Stimulated activated CD8-positive, alpha-beta memory T cell treated with anti-CD3 and anti-CD28 coated beads, Interleukin-12 subunit alpha, Interleukin-12 subunit beta, amount 100 ng/mL, for 24 hours (primary cell): ENCODE measurements around the gene PITPNM1.
A peak's percentile ranks its signal among the peaks of the same experiment; 100 is the strongest.
"Not testable (repeated sequence)": the region's sequence is repeated elsewhere in the genome, so short reads cannot be mapped to it uniquely, and the experiment has no call there.

Experiments
- DNase-seq: peaks from one replicate; pipeline ENCODE4 v3.0.0-alpha.2; 2020; ENCODE audit errors: extremely low read depth

PITPNM1 gene

DNA sequence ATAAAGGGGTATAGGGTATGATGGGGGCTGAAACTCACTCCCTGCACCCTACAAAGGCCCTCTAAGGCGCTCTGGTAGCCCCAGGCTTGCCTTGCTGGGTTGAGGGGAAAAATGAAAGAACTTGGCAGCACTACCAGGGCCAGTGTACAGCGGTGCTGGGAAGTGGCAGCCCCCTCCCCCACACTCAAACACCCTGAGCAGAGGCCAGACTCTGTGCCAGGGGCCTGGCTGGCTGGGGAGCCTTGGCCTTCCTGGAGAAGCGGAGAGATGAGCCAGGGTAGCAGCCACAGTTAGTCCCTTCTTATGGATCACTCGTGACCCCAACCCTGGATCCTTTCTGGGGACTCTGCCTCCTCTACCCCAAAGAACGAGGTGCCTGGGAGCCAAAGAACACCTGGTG lies 38.8 kb downstream of the PITPNM1 start:
- DNase-seq: no peak

DNA sequence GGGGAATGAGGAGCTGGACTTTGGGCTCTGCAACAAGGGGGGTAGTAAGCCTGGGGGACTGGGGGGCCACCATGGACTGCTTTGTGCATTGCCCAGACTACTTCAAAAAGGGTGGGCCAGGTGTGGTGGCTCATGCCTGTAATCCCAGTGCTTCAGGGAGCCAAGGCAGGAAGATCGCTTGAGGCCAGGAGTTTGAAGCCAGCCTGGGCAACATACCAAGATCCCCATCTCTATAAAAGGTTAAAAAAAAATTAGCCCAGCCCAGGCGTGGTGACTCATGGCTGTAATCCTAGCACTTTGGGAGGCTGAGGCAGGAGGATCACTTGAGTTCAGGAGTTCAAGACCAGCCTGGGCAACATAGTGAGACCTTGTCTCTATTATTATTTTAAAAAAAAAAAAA lies 39.6 kb downstream of the PITPNM1 start:
- not testable (repeated sequence) for DNase-seq

DNA sequence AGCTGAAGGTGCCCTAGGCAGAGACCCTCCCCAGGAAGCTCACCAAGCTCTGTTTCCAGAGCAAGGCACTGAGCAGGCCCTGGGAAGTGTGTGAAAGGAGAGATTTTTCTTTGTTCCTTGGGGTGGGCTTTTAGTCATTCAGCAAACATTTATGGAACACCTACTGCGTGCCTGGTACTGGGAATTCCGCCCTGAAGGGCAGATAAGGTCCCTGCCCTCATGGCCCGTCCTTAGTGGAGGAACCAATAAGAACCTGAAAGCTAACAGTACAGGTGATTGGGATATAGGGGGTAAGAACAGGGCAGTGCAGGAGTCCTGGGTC lies 40.0 kb downstream of the PITPNM1 start:
- no peak for DNase-seq

DNA sequence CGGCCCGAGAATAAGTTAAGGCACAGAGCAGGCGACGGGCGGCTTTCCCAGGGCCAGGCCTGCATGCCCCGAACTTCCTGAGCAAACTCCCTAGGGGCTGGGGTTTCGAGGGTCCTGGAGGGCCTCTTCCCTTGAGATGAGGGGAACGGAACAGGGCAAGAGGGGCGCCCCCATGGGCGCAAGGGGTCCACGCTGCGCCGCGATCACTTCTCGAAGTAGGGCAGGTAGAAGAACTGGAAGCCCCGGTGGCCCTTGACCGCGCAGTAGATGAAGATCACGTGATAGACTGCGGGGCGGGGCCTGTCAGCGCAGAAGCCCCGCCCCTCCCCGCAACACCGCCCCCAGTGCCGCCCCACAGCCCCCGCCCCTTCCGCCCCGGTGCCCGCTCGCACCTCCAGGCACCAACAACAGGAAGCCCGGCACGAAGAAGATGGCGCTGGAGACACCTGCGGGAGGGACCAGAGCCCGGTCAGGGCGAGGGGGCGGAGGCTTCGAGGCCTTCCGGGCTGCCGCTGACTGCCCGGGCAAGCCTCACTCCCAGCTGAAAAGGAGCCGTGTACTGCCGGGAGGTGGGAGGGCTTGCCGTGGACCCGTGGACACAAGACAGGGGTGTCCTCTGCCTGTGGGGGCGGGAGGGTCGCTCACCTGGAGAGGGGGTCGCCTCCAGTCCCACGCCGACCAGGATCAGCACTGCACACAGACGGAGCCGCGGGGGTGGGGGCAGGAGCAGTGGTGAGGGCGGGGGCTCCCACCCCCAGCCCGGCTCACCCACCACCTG lies 40.6 kb downstream of the PITPNM1 start:
- DNase-seq: peak; percentile 84

DNA sequence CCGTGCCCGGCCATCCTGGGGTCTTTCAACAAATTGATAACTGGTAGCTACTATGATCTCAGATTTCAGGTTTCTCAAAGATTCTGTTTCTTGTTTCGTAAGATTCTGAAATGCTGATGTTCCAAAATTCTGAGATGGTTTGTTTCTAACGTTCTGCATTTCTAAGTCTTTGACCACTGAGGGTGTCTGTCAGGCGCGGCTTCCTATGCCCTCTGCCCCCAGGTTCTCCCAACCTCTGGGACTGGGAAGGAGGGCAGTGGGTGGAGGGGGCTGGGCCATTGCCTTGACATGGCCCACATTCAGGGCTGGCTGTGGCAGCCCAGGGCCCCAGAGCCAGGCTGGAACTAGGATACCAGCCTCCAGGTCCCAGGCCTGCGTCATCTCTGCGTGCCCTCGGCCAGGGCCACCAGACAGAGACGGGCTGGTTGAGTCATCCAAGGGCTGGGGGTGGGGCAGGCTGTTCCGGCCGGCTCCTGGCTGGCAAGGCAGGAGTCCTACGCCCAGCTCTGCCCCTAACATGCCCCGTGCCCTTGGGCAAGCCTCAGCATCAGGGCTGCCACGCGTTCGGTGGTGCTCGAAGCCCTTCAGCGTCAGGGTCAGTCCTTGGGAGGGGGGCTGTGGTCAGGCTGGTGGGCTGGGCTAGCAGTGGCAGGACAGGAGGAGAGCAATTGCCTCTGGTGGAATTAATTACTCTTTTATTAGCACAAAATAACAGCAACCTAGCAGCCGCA lies 41.3 kb downstream of the PITPNM1 start:
- DNase-seq: no peak

DNA sequence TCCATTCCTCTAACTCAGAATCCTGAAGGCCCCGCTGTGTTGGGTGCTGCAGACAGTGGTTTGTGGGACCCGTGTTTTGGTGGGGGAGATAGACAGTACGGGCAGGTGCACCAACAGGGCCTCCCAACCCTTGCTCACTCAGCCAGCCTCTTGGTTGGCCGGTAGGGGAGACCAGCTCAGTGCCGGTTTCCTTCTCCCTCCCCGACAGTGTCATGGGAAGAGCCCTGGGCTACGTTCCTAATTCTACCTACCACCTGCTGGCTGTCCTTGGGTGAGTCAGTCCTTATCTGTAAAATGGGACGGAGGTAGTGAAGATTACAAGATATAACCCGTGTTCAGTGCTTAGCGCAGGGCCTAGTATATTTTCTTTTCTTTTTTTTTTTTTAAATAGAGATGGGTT lies 42.0 kb downstream of the PITPNM1 start:
- DNase-seq: no peak

DNA sequence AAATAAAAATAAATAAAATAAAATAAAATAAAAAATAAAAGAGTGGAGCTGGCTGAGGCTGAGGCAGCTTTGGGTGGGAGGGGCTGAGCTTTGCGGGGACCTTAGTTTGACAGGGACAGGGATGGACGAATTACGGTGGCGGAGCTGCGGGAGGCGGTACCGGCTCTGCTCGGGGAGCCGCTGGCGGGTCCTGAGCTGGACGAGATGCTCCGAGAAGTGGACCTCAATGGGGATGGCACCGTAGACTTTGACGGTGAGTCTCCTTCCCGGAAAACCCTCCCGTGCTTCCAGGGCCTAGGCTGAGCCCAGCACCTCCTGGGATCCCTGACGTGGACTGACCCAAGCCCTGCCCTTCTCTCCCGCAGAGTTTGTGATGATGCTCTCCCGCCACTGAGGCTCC lies 46.9 kb downstream of the PITPNM1 start:
- DNase-seq: no peak

DNA sequence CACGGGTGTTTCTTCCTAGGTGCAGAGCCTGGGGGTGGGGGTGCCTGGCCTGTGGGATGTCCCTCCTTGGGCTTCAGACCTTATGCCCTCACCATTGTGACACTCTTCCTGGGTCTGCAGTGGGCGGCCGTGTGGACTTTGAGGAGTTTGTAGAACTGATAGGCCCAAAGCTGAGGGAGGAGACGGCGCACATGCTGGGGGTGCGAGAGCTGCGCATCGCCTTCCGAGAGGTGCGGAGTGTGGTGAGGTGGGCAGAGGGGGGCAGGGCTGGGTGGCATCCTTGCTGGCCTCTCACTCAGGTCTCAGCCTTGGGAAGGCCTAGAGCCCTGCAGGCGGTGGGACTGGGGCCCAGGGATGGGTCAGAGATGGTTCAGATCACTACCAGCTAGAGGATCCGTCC lies 47.7 kb downstream of the PITPNM1 start:
- DNase-seq: no peak

DNA sequence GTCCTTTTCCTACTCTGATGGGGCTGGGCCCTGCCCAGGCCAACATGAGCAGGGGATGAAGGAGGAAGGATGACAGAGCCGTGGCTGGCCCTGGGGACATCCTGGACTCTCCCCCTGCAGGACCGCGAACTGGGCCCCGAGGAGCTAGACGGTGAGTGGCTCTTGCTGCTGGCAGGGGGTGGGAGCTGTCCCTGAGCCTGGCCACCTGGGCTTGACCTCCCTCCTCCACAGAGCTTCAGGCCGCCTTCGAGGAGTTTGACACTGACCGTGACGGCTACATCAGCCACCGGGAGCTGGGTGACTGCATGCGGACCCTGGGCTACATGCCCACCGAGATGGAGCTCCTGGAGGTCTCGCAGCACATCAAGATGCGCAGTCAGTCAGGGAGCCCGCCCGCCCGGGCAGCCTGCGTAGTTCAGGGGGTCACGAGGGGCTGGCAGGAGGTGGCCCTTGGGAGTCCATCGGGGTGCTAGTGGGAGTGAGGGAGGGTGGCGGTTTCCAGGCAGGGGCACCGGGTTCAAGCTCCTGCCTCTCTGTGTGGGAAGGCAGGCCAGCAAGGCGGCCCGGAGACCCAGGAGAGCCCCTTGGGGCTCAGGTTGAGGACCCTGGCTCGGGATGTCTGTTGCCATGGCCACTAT lies 49.0 kb downstream of the PITPNM1 start:
- no peak for DNase-seq

DNA sequence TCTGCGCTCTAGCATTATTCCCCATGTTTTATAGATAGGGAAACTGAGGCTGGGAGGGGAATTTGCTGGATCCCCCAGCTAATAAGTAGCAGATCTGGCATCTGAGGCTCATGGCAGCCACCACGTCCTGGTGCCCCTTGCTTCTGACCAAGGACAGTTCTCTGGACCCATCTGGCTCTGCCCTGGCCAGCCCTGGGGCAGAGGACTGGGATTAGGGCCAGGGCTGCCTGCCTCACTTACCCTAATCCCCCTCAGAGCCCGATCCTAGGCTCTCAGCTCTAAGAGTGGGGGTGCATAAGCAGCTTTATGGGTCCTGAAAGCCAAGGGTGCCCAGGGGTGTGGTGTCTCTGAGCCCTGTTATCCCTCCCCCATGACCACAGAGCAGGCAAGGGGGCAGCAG lies 50.1 kb downstream of the PITPNM1 start, which contains the start of gene CABP4:
Gene CABP4 (plus strand): TSS at position 301 of the 400 bp plus-strand sequence. CDS start 70 bp downstream, at position 371.
- DNase-seq: no peak

DNA sequence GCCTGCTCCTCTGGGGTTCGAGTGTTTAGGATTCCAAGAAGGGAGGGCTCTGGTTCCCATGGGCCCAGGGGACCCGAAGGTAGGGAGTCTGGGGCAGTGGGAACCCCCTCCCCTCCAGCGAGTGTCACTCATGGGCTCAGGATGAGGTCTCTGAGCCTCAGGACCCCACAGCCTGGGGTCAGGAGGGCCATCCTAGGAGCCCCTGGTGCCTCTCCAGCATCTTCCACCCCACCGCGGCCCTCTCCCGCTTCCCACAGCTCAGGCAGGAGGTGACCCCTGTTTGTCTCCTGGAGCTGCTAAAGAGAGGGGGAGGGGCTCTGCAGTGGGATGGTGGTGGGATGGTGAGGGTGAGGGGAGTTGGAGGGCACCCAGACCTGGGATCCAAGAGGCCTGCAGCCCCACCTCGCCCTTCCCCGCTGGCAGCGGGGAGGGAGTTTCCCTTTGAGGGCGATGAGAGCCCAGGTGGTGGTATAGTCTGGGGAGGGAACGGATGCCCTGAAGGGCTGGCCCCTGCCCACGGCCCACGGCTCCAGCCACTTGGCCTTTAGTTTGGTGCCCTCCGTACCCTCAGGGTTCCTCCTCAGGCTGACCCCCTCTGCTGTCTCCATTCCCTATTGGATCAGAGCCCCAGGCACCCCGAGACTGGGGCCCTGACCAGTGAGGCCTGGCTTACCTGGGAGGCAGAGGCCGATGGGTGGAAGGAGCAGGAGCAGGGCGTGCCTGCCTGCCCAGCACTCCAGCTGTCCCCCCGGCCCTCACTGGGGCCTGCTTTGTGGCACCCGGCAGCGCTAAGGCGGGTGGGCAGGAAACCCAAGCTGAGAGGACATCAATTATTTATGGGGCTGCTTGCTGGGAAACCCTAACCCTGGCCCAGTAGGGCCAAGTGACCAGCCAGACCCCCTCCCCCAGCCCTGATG lies 51.1 kb downstream of the PITPNM1 start:
- no peak for DNase-seq

DNA sequence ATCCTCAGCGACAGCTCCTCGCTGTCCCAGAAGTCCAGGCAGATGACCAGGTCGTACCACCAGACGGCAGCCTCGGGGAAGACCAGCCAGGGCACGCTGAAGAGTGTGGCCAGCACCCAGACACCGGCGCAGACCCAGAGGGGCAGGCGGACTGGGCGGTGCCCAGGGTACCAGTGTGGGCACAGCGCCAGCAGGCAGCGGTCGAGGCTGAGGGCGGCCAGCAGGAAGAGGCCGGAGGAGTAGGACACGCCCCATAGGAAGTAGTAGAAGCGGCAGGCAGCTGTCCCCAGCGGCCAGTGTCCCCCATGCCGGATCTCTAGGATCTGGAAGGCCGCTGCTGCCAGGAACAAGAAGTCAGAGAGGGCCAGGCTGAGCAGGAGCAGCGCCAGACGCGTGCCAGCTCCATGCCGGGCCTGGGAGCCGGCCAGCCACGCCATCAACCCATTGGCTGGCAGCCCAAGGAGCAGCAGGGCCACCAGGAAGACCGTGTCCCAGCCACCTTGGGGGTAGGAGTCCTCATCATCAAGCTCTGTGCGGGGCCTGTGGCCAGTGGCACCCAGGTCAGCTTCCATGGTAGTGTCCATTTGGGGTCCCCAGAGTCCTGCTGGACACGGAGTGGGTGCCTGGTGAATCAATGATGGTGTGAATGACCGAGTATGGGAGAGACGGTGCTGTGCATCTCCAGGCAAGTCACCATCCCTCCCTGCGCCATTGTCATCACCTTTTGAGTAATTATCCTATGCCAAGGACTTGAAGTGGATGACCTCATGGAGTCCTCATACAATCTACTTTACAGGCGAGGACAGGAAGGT lies 52.8 kb downstream of the PITPNM1 start, which contains the start of gene GPR152:
Gene GPR152 (minus strand): TSS at position 589 of the 812 bp plus-strand sequence. CDS start 5 bp downstream, at position 584.
- no peak for DNase-seq

DNA sequence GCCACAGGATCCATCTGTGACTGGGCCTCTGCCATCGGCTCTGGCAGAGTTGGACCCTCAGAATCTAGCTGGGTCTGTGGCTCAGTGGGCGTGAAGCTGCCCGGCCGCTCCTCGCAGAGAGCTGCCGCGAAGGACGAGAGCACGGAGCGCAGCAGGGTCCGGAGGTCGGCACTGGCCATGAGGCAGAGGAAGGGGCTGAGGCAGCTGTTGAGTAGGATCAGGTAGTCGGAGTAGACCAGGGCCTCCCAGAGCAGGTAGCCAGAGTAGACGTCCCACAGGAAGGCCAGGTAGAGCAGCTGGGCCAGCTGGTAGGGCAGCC lies 53.5 kb downstream of the PITPNM1 start:
- DNase-seq: no peak

DNA sequence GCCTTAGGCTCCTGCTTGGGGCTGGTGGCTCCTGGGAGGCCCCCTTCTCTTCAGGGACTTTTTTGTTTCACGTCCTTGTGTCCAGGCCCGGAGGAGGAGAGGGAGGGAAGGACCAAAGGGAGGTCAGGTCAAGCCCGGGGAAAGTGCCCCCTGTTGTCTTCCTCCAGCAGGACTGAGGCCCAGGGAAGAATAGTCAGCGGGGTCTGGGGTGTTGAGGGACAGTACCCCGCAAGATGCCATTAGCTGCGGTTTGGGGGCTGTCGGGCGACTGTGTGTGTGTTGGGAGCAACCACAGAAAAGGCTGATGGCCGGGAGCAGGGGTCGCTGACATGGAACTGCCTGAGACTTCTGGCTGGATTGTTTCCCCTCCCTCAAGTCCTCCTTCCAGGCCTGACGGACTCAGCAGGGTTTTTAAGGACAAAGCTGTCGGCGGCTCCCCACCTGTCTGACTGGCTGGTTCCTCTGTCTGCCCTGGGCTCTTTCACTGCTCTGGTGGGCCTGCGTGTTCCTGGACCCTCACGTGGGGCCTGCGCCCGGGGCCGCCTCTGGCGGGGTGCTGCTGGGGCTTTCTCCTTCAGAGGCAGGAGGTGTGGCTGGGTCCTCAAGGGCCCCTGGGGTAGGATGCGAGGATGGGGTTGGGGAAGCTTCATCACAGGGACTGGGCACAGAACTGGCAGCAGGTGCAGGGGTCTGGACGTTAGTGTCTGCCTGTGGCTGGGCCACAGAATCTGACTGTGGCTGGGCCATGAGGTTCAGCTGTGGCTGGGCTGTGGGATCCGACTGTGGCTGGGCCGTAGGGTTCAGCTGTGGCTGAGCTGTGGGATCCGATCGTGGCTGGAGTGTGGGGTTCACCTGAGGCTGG lies 54.1 kb downstream of the PITPNM1 start:
- DNase-seq: no peak

DNA sequence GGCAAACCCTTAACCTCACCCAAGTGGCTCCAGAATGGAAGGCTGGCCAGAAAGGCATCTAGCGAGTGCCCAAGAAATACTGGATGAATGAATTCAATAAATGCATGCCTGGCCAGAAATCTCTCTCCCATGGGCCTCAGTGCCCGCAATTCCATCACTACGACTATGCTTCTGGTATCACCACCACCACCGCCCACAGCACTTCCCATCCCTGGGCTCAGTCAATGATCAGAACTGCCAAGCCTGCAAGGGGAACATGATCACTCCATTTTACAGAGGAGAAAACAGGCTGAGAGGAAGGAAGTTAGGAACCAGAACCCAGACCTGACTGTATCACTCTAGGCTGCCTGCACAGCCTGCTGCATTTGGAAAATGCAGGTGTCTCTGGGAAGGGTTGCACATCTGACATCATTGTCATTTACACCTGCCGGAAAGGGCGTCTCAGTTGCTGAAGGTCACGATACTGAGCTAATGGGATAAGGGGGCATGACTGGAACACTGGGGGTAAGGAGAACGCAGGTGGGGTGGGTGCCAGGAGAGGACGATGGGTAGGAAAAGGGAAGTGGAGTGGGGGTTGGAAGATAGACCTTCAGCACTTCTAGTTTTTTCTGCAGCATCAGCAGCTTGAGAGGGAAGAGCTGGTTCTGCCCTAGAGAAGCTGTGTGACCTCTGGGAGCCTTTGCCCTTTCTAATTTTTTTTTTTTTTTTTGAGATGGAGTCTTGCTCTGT lies 55.9 kb downstream of the PITPNM1 start:
- DNase-seq: no peak

DNA sequence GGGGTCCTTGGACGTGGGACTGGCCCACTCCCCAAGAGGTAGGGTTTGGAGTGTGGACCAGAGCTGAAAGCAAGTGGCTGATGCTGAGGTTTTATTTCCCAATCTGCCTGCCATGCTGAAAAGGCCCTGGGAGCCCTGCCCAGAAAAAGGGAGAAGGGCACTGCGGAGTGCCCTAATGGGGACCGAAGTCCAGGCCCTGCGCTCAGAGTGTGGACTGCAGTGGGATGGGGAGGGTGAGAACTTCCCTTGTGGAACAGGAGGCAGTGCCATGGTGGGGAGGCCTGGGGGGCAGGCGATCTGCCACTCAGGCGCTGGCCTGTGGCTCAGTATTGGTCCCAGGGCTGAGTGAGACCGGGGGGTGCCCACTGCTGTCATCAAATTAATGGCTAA lies 56.9 kb downstream of the PITPNM1 start:
- DNase-seq: no peak

DNA sequence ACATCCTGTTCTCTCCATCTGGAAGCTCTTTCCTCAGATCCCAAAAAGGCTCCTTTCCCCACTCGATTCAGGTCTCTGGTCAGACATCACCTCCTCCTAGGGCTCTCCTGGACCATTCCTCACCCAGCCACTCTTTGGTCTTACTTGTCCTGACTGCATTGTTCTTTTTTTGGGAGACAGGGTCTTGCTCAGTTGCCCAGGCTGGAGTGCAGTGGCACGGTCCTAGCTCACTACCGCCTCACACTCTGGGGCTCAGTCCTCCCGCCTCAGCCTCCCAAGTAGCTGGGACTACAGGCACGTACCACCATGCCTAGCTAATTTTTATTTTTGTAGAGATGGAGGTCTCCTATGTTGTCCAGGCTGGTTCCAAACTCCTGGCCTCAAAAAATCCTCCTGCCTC lies 59.6 kb downstream of the PITPNM1 start:
- DNase-seq: no peak

DNA sequence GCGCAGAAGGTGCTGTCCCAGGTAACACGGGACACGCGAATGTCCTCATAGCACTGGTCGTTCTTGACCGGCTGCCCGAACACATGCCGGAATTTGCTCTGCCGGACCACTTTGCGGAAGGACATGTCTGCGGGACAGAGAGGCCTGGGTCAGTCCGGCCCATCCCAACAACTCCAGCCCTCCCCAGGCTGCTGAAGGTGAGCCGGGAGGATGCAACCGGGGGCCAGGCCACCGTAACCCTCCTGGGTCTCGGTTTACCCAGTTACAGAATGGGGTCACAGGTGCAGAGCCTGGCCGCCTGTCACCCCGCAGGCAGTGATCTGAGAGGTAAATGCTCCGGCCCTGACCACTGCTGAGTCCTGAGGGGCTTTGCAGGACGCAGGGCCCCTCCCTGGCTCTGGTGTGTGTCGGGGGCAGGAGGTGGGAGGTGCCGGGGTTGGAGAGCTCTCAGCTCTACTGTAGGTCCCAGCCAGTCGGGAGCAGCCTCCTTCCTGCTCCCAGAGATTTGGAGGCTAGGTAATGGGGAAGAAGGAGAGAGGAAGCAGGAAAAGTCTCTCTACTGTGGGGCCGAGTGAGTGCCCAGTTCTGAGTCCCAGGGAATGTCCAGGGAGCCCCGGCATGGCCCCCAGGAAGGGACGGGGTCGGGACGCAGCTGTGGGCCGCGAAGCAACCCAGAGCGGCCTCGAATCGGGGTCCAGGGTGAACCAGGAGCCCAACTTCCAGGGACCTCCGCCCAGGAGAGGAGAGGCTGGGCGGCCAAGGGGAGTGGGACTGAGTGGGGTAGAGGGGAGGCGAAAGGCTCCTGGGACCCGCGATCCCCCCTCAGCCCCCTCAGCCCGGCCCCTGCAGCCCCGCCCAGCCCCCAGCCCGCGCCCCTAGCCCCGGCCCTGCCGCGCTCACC lies 62.4 kb downstream of the PITPNM1 start:
- DNase-seq: no peak
